B cell (primary cell): ENCODE results near the gene NCAPH2. TPM values are rescaled to one million over a fixed set of nuclear protein-coding genes. Genes with fewer than 3 reads are reported as not detected.
A peak's percentile ranks its signal among the peaks of the same experiment; 100 is the strongest.

Experiments
- ATAC-seq: fragments of 200-7000 bp; cut with Tn5 transposase; one replicate; pipeline ENCODE4 v1.10.0; 2021; ENCODE audit warnings: low read depth, mild to moderate bottlenecking, moderate number of reproducible peaks, moderate library complexity
- CTCF ChIA-PET: fragments of 350-600 bp; sonication (Branson Sonifier 250); formaldehyde crosslinking; loops from one replicate; lab custom pipeline; 2021; ENCODE audit warnings: antibody characterized with exemption, inconsistent platforms; lab: Charles Lee
- POLR2A ChIA-PET: fragments of 350-600 bp; sonication (Branson Sonifier 250); formaldehyde crosslinking; loops from one replicate; lab custom pipeline; 2021; ENCODE audit warnings: antibody characterized with exemption; lab: Charles Lee
- DNase-seq: peaks from one replicate; pipeline ENCODE4 v3.0.0; 2013
- H2AFZ ChIP-seq: 2 replicates; pipeline ENCODE4 v1.6.1; 2012; ENCODE audit warnings: mild to moderate bottlenecking, low read depth, low read length; ENCODE audit not compliant: insufficient read depth, poor library complexity, severe bottlenecking
- H3K27ac ChIP-seq, 2 donors: 1 replicate in 1 of 2; 2 replicates in 1 of 2; pipeline ENCODE4 v1.5.1; 2012 to 2013; ENCODE audit warnings: low read length in 2 of 2, mild to moderate bottlenecking in 2 of 2, moderate library complexity in 1 of 2
- H3K27me3 ChIP-seq, 4 experiments: fragments of 200-600 bp in 1 of 4; sonication (generic) in 1 of 4; replicated peaks in 1 of 4; 1 replicate in 2 of 4; 2 replicates in 2 of 4; pipeline versions ENCODE4 v1.6.1 to v1.7.0; 2013 to 2016; ENCODE audit warnings: low read length in 3 of 4, mild to moderate bottlenecking in 2 of 4, mixed read lengths in 1 of 4, moderate library complexity in 1 of 4; ENCODE audit not compliant: insufficient read depth in 4 of 4, control insufficient read depth in 3 of 4; ENCODE audit errors: control extremely low read depth in 1 of 4
- H3K36me3 ChIP-seq, 2 experiments: replicated peaks in 1 of 2; 1 replicate in 1 of 2; 2 replicates in 1 of 2; pipeline versions ENCODE4 v1.6.1 to v1.7.1; 2013; ENCODE audit warnings: low read length in 1 of 2; ENCODE audit not compliant: insufficient read depth in 2 of 2, control insufficient read depth in 1 of 2; ENCODE audit errors: control extremely low read depth in 1 of 2, extremely low read depth in 1 of 2
- H3K4me1 ChIP-seq, 2 donors: fragments of 200-600 bp in 1 of 2; sonication (generic) in 1 of 2; 1 replicate in 1 of 2; 2 replicates in 1 of 2; pipeline versions ENCODE4 v1.5.1 to v1.6.1; 2013 to 2017; ENCODE audit warnings: low read length in 2 of 2; ENCODE audit not compliant: control insufficient read depth in 2 of 2, insufficient read depth in 2 of 2
- H3K4me2 ChIP-seq: replicated peaks from 2 replicates; pipeline ENCODE3; 2012; ENCODE audit warnings: mild to moderate bottlenecking, low read depth, low read length; ENCODE audit not compliant: poor library complexity, severe bottlenecking
- H3K4me3 ChIP-seq, 5 experiments: fragments of 200-600 bp in 1 of 5; sonication (generic) in 1 of 5; 1 replicate in 3 of 5; 2 replicates in 2 of 5; pipeline versions ENCODE4 v1.5.1 to v1.7.0; 2011 to 2016; ENCODE audit warnings: low read length in 4 of 5, mild to moderate bottlenecking in 4 of 5, low read depth in 2 of 5, control low read depth in 1 of 5, moderate library complexity in 1 of 5; ENCODE audit not compliant: insufficient read depth in 1 of 5; ENCODE audit errors: control extremely low read depth in 1 of 5, extremely low read depth in 1 of 5
- H3K79me2 ChIP-seq: fragments of 200-600 bp; sonication (generic); one replicate; pipeline ENCODE4 v1.6.0; 2016; ENCODE audit warnings: low read length; ENCODE audit not compliant: control insufficient read depth, insufficient read depth
- H3K9ac ChIP-seq: fragments of 200-600 bp; sonication (generic); 2 replicates; pipeline ENCODE4 v1.6.1; 2017; ENCODE audit warnings: mild to moderate bottlenecking, low read length, moderate library complexity
- H3K9me3 ChIP-seq, 3 donors: one replicate each; pipeline versions ENCODE4 v1.6.1 to v1.7.1; 2013; ENCODE audit warnings: low read length in 2 of 3; ENCODE audit not compliant: control insufficient read depth in 2 of 3, insufficient read depth in 1 of 3; ENCODE audit errors: control extremely low read depth in 1 of 3
- H4K20me1 ChIP-seq: 2 replicates; pipeline ENCODE4 v1.6.0; 2012; ENCODE audit warnings: mild to moderate bottlenecking, low read length; ENCODE audit not compliant: insufficient read depth, control insufficient read depth, poor library complexity, severe bottlenecking
- H3K27ac Mint-ChIP-seq: one replicate; pipeline ENCODE4 v1.8.0; 2021; ENCODE audit warnings: mixed read lengths
- H3K27me3 Mint-ChIP-seq: one replicate; pipeline ENCODE4 v1.8.0; 2021; ENCODE audit warnings: mixed read lengths
- H3K4me1 Mint-ChIP-seq: one replicate; pipeline ENCODE4 v1.8.0; 2021; ENCODE audit warnings: mixed read lengths
- H3K4me3 Mint-ChIP-seq: one replicate; pipeline ENCODE4 v1.8.0; 2021; ENCODE audit warnings: mixed read lengths
- H3K9me3 Mint-ChIP-seq: one replicate; pipeline ENCODE4 v1.8.0; 2022; ENCODE audit warnings: mixed read lengths; ENCODE audit not compliant: insufficient read depth
- EZH2 ChIP-seq: IDR thresholded peaks from 2 replicates; pipeline ENCODE4 v1.6.1; 2012; ENCODE audit warnings: borderline replicate concordance, low read depth, mild to moderate bottlenecking, moderate library complexity, low read length; ENCODE audit not compliant: insufficient read depth, poor library complexity, severe bottlenecking
- WGBS: methylation state at CpG from one replicate; pipeline ENCODE4 v1.1.5; 2013; ENCODE audit warnings: missing lambda C conversion rate; ENCODE audit not compliant: insufficient coverage; 5-methylcytosine and 5-hydroxymethylcytosine counted together
- intact Hi-C: fragments of 100-400 bp; cut with micrococcal nuclease; formaldehyde crosslinking; loops from one replicate; pipeline ENCODE4 v1.10.0; 2022
- polyA plus RNA-seq: library from polyadenylated mRNA; depleted of rRNA; stranded (reverse); fragments of >200 nt; gene quantifications from 2 replicates; pipeline ENCODE4 v1.2.3, GENCODE V29; 2012
- total RNA-seq, 2 donors: library from RNA; stranded (reverse); fragments of 120-200 nt in 1 of 2; gene quantifications; 1 replicate in 1 of 2; 2 replicates in 1 of 2; pipeline versions ENCODE4 v1.2.3 to v1.2.4, GENCODE V29; 2013 to 2022
- TF ChIP-seq, protein P1 (sequence below): fragments of 200-600 bp; IDR thresholded peaks from one replicate; pipeline ENCODE4 v1.8.0; 2022; ENCODE audit warnings: antibody characterized with exemption, mild to moderate bottlenecking

Gene NCAPH2
- total and polyA plus RNA-seq, 2 donors (not counting 1 experiment from before 2014, with no cell fraction given), result 47.1 to 76.9 TPM

GRCh38 chr22:50563413-50564160, 55.6 kb downstream of the NCAPH2 start:
- CTCF ChIA-PET, result interaction anchor here (0.6 to 3.1 kb wide), 19 partner anchors 14 to 312 kb away, joined by 3 to 54 read pairs (median 6); partner anchors contain the start of genes CHKB, HDAC10, KLHDC7B and LMF2
- H3K79me2 ChIP-seq, result no peaks in the 10 kb centered on the region
- Mint-ChIP-seq H3K9me3 (no peaks in the 10 kb centered on the region), H3K27ac (peak overlapping the region; percentile 87), H3K4me1 (peaks cover 16% of the 10 kb centered on the region), H3K4me3 (peak overlapping the region; percentile 87), H3K27me3 (no peaks in the 10 kb centered on the region)
- no peak for ATAC-seq
- no peak overlapping the region for H3K27ac ChIP-seq
- peaks cover 5 to 9% of the 10 kb centered on the region in 2 donors for H3K4me1 ChIP-seq
- H2AFZ ChIP-seq, result peak overlapping the region; percentile 81
- intact Hi-C loops, result loop anchor here (2.0 kb wide), 3 partner anchors 15 to 65 kb away; partner anchors contain the start of gene ARSA
- no peak for TF ChIP-seq EZH2
- TF ChIP-seq, protein P1, sequence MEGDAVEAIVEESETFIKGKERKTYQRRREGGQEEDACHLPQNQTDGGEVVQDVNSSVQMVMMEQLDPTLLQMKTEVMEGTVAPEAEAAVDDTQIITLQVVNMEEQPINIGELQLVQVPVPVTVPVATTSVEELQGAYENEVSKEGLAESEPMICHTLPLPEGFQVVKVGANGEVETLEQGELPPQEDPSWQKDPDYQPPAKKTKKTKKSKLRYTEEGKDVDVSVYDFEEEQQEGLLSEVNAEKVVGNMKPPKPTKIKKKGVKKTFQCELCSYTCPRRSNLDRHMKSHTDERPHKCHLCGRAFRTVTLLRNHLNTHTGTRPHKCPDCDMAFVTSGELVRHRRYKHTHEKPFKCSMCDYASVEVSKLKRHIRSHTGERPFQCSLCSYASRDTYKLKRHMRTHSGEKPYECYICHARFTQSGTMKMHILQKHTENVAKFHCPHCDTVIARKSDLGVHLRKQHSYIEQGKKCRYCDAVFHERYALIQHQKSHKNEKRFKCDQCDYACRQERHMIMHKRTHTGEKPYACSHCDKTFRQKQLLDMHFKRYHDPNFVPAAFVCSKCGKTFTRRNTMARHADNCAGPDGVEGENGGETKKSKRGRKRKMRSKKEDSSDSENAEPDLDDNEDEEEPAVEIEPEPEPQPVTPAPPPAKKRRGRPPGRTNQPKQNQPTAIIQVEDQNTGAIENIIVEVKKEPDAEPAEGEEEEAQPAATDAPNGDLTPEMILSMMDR, result no peak
- DNase-seq, result no peak
- H3K4me2 ChIP-seq, result peak overlapping the region; percentile 86
- peak overlapping the region; percentile 72 for H3K9ac ChIP-seq
- WGBS, result 36% methylated on average over 13 of the region's 17 CpGs
- no peaks in the 10 kb centered on the region for H3K27me3 ChIP-seq
- peak overlapping the region; percentile 5 to 83 (median 72) for H3K4me3 ChIP-seq
- no peaks in the 10 kb centered on the region for H4K20me1 ChIP-seq
- H3K36me3 ChIP-seq, result no peaks in the 10 kb centered on the region
- POLR2A ChIA-PET, result interaction anchor here (0.7 to 4.0 kb wide), 9 partner anchors 13 to 296 kb away, joined by 3 to 32 read pairs (median 5); partner anchors contain the start of genes CHKB, SCO2 and TYMP
- no peaks in the 10 kb centered on the region for H3K9me3 ChIP-seq

- 96% methylated on average over 11 of the region's 11 CpGs for WGBS
- POLR2A ChIA-PET, result interaction anchor here (0.6 to 4.0 kb wide), 5 partner anchors 9 to 297 kb away, joined by 3 to 32 read pairs (median 3); partner anchors contain the start of genes SCO2 and TYMP
- Mint-ChIP-seq H3K27ac (no peak overlapping the region), H3K27me3 (no peaks in the 10 kb centered on the region), H3K4me3 (peak overlapping the region; percentile 53), H3K9me3 (no peaks in the 10 kb centered on the region), H3K4me1 (peaks cover 16% of the 10 kb centered on the region)
- TF ChIP-seq, protein P1, result no peak
- no peak for TF ChIP-seq EZH2
- Histone ChIP-seq H3K4me1 (peaks cover 5 to 9% of the 10 kb centered on the region in 2 donors), H3K36me3 (peaks cover 0 to under 1% of the 10 kb centered on the region in 2 experiments), H3K27ac (no peak overlapping the region), H3K27me3 (no peaks in the 10 kb centered on the region), H4K20me1 (no peaks in the 10 kb centered on the region), H3K4me3 (no peak overlapping the region), H3K9me3 (no peaks in the 10 kb centered on the region), H2AFZ (no peak overlapping the region), H3K79me2 (no peaks in the 10 kb centered on the region), H3K4me2 (no peak overlapping the region), H3K9ac (no peak overlapping the region)
- CTCF ChIA-PET, result interaction anchor here (0.5 to 3.1 kb wide), 9 partner anchors 9 to 312 kb away, joined by 4 to 54 read pairs (median 6); partner anchors contain the start of genes CHKB, HDAC10 and SCO2
- DNase-seq (no peak), ATAC-seq (no peak)
- intact Hi-C loops, result no loop called here
These were observed 56.3 kb downstream of the NCAPH2 start for GRCh38 chr22:50564289-50564688.
